LNCAP (cell line): ENCODE measurements around the gene CD40.

Experiments
- TF ChIP-seq, protein P1 (sequence below): fragments of 450-650 bp; IDR thresholded peaks from 2 replicates; pipeline ENCODE4 v1.5.1; 2017; ENCODE audit warnings: mild to moderate bottlenecking

CD40 gene

DNA sequence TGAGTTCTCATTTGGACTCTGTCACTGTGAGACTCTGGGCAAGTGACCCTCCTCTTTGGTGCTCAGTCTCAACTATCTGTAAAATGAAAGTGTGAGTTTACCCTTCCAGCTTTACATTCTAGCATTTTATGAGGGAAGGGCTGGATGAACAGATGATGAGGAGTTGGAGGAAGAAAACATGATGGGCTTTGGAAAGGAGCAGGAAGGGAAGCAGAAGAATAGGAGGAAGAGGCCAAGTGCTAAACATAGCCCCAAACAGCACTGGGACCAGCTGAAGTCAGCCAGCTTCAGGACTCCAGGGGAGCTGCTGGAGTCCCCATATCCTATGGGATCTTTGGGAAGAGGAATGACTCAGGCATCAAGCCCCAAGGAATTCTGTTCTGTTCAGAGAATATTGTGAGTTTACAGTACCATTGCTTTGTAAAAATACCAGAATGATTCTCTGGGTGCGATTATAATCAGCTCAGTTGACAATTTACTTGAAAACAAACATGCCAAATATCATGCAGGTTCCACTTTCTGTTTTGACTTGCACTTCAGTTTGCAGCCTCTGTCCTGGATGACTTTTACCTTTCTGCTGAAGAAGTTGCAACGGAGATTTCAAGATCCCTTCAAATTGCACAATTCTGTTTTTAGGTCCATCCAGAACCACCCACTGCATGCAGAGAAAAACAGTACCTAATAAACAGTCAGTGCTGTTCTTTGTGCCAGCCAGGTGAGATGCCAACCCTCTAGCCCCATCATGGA is 3.2 kb downstream of the CD40 start:
- TF ChIP-seq, protein P1, sequence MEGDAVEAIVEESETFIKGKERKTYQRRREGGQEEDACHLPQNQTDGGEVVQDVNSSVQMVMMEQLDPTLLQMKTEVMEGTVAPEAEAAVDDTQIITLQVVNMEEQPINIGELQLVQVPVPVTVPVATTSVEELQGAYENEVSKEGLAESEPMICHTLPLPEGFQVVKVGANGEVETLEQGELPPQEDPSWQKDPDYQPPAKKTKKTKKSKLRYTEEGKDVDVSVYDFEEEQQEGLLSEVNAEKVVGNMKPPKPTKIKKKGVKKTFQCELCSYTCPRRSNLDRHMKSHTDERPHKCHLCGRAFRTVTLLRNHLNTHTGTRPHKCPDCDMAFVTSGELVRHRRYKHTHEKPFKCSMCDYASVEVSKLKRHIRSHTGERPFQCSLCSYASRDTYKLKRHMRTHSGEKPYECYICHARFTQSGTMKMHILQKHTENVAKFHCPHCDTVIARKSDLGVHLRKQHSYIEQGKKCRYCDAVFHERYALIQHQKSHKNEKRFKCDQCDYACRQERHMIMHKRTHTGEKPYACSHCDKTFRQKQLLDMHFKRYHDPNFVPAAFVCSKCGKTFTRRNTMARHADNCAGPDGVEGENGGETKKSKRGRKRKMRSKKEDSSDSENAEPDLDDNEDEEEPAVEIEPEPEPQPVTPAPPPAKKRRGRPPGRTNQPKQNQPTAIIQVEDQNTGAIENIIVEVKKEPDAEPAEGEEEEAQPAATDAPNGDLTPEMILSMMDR = no peak

DNA sequence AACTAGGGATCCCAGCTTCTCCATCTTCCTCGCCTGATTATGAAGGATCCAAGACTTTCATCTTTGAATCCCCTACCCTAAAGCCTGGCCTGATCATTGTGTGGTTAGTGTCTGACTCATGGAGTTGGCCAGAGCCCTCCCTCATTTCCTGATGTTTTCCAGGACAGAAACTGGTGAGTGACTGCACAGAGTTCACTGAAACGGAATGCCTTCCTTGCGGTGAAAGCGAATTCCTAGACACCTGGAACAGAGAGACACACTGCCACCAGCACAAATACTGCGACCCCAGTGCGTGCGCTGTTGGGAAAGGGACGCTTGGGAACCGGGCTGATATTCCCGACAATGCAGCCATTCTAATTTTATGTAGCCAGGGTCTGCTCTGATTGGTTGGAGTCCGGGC is 4.0 kb downstream of the CD40 start:
- TF ChIP-seq, protein P1 = no peak

DNA sequence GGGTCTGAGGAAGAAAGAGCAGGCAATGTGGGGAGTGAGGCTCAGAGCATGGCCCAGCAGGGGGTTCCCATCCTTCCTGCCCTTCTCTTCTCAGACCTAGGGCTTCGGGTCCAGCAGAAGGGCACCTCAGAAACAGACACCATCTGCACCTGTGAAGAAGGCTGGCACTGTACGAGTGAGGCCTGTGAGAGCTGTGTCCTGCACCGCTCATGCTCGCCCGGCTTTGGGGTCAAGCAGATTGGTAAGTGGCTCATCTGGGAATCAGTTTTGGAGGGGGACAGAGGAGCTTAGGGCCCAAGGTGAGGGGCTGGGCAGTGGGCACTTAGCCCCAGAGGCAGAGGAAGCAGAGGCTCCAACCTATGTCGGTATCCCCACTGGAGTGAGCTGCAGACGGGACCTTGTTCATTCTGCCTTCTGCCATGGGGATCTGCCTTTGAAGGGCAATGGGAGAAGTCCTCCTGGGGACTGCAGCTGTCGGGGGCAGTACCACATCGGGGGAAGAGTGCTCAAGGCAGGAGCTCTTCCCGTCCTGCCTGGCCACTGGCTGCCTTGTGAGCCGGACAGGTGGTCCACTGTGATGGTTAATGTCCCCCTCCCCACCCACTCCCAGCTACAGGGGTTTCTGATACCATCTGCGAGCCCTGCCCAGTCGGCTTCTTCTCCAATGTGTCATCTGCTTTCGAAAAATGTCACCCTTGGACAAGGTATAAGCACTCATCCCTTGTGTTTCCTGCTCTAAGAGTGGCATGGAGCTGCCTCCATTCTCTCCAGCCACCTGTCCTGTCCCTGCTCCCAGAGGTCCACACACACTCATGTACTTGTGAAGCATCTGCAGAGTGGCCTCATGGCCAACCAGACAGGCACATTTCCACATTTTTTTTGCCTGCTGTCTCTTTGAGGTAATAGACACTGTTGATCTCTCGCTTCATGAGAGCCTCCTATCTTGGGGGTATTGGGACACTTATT is 4.7 kb downstream of the CD40 start:
- TF ChIP-seq, protein P1 = no peak

DNA sequence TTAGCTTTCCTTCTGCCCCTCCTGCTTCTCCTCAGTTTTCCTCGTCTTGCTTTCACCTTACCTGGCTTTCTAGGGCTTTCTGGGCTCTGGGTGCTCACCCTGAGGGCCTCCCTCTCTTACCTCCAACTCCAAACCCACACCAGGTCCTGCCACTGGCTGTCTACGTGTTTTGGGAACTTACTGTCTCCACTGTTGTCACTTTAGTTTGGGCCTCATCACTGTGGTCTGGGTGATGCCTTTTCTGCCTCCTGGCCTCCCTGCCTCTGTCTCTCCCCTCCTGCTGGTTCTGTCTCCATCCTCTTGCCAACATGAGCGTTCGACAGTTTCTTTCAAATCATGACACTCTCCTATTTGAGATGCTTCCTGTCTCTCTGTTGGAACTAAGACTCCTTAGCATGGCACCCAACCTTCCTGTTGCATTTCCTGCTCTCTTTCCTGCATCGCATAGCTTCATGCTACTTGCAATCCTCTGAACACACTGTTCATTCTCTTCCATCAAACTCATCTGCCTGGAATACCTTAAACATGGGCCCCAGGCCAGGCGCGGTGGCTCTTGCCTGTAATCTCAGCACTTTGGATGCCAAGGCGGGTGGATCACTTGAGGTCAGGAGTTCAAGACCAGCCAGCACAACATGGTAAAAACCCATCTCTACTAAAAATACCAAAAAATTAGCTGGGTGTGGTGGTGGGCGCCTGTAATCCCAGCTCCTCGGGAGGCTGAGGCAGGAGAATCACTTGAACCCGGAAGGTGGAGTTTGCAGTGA is 5.5 kb downstream of the CD40 start:
- TF ChIP-seq, protein P1 = no peak

DNA sequence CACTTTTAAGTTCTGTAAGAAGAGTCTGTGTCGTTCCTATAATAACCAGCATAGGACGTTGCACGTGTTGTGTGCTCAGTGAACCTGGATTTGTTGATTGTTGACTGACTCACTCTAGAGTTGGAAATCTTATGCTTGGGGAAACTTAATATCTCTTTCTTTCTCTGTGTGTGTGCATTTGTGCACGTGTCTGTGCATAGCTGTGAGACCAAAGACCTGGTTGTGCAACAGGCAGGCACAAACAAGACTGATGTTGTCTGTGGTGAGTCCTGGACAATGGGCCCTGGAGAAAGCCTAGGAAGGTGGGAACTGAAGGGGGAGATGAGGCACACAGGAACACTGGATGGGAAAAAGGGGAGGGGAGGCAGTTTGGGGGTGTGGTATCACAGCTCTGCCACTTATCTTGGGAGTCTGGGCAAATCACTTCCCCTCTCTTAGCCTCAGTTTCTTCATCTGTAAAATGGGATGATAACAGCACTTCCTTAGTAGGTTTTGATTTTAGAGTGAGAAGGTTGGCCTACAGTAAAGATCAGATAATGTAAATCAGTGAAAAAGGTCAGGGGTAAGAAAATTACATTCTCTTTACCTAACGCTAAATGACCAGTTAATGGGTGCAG is 8.4 kb downstream of the CD40 start:
- TF ChIP-seq, protein P1 = no peak

DNA sequence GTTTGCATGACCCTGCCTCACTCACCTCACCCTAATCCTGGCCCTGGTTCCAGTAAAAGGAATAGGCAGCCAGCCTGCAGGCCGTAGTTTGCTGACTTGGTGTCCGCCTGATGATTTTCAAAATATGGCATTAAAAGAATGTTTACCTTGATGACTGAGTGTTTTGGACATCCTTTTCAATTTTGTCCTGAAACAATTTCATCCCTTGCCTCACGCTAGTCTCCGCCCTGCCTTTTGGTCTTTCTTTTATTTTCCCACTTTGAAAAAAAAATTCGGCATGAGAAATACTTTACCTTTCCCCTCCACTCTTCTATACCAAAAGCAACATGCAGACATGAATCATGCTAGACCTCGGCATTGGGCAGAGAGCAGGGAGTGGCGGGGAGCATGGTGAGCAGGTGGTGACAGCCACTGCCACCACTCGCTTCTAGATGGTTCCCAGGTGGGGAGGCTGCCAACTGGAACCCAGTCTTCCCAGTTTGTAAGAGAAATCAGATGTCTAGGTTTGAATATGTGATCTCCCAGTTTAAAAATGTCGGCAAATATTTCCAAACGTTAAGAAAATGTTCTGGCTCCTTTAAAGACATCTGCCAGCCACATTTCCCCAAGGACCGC is 9.4 kb downstream of the CD40 start:
- TF ChIP-seq, protein P1 = no peak
